ENCODE data around the gene IL11. TPM values are rescaled to one million over a fixed set of nuclear protein-coding genes. Genes with fewer than 3 reads are reported as not detected.
"Not testable (repeated sequence)": the region's sequence is repeated elsewhere in the genome, so short reads cannot be mapped to it uniquely, and the experiment has no call there.

Gene IL11
- total RNA-seq, 4 donors from 2014 or later: 0.48 TPM; not detected in 3

DNA sequence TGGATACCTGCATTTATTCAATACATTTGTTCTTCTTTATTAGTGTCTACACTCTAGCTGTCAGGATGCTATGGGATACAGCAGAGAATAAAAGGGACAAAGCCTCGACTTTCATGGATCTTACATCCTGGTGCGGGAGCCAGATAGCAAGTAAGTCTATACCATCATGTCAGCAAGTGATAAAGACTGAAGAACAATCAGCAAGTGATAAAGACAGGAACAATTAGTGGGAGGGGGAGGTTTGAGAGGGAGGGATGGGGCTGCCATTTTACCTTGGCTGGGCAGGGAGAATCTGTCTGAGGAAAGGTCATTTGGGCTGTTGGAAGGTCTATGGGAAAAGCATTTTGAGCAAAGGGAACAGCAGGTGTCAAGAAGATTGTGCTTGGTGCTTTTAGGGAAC is 39.9 kb upstream of the IL11 start:
- DNase-seq: no peak
- no peak overlapping the region for H3K4me3 ChIP-seq
- H3K9me3 ChIP-seq: no peaks in the 10 kb centered on the region
- in situ Hi-C loops (cut with MboI; ENCODE audit: low pct_ligation_motif_present in 1 of 4, low pct_unique_long_range_greater_than_20kb in 1 of 4, low sequenced_read_pairs in 3 of 4) (loop anchor here in 3 of 4 donors (10.0 to 25.0 kb wide), 3 partner anchors 115 to 275 kb away; partner anchors contain the start of genes BRSK1 (in 2 of the 3) and HSPBP1 (in 2 of the 3)), intact Hi-C loops (cut with DNase I; ENCODE audit: low total_unique reads) (no loop called here)
- WGBS, 2 donors (ENCODE audit: low coverage in 1 of 2): 93 to 96% methylated on average over 2 of the region's 2 CpGs
- H3K4me1 ChIP-seq: peaks cover 0 to 27% (median 21%) of the 10 kb centered on the region in 4 donors
- TF ChIP-seq EP300 (IDR thresholded peaks at IDR 0.05; ENCODE audit: low read depth) (no peak), POLR2AphosphoS5 (IDR thresholded peaks at IDR 0.05) (no peak), POLR2A (IDR thresholded peaks at IDR 0.05) (no peak)
- TF ChIP-seq, protein P1, sequence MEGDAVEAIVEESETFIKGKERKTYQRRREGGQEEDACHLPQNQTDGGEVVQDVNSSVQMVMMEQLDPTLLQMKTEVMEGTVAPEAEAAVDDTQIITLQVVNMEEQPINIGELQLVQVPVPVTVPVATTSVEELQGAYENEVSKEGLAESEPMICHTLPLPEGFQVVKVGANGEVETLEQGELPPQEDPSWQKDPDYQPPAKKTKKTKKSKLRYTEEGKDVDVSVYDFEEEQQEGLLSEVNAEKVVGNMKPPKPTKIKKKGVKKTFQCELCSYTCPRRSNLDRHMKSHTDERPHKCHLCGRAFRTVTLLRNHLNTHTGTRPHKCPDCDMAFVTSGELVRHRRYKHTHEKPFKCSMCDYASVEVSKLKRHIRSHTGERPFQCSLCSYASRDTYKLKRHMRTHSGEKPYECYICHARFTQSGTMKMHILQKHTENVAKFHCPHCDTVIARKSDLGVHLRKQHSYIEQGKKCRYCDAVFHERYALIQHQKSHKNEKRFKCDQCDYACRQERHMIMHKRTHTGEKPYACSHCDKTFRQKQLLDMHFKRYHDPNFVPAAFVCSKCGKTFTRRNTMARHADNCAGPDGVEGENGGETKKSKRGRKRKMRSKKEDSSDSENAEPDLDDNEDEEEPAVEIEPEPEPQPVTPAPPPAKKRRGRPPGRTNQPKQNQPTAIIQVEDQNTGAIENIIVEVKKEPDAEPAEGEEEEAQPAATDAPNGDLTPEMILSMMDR (IDR thresholded peaks at IDR 0.05): no peak
- H3K36me3 ChIP-seq: no peaks in the 10 kb centered on the region
- H3K27ac ChIP-seq: no peak overlapping the region
- H3K27me3 ChIP-seq: no peaks in the 10 kb centered on the region

DNA sequence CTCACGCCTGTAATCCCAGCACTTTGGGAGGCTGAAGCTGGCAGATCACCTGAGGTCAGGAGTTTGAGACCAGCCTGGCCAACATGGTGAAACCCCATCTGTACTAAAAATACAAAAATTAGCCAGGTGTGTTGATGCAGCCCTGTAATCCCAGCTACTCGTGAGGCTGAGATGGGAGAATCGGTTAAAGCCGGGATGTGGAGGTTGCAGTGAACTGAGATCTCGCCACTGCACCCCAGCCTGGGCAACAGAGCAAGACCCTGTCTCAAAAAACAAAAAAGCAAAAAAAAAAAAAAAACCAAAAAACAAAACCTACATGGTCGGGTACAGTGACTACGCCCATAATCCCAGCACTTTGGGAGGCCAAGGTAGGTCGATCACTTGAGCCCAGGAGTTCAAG is 38.9 kb upstream of the IL11 start:
- H3K4me1 ChIP-seq: peaks cover 0 to 27% (median 21%) of the 10 kb centered on the region in 4 donors
- H3K36me3 ChIP-seq; H3K4me3 ChIP-seq; H3K27me3 ChIP-seq; intact Hi-C loops (cut with DNase I; ENCODE audit: low total_unique reads); DNase-seq; H3K27ac ChIP-seq; H3K9me3 ChIP-seq: not testable (repeated sequence)
- in situ Hi-C loops (cut with MboI; ENCODE audit: low pct_ligation_motif_present in 1 of 4, low pct_unique_long_range_greater_than_20kb in 1 of 4, low sequenced_read_pairs in 3 of 4): loop anchor here in 2 of 4 donors (25.0 kb wide), 1 partner anchor 122 kb away; the partner anchor contains the start of genes BRSK1 (in 2 of the 2) and HSPBP1 (in 2 of the 2)
- 88 to 93% methylated on average over 8 of the region's 8 CpGs for WGBS, 2 donors (ENCODE audit: low coverage in 1 of 2)

DNA sequence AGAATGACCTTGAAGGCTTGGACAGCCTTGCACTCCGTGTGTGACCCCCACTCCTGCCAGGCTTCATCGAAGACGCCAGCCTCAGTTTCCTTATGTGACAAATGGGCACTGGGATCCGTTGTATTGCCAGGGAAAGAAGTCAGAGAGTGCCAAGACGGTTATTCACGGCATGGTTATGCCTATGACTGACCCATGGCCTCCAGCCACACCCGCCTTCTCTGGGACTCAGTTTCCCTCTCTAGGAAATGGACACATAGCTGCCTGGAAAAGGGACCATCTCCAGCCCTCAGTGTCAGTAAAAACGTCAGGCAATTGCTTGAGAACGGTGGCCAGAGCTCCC is 38.2 kb upstream of the IL11 start:
- intact Hi-C loops (cut with DNase I; ENCODE audit: low total_unique reads): no loop called here
- TF ChIP-seq POLR2AphosphoS5 (IDR thresholded peaks at IDR 0.05) (no peak), POLR2A (IDR thresholded peaks at IDR 0.05) (no peak), EP300 (IDR thresholded peaks at IDR 0.05; ENCODE audit: low read depth) (no peak)
- TF ChIP-seq, protein P1 (IDR thresholded peaks at IDR 0.05): no peak

DNA sequence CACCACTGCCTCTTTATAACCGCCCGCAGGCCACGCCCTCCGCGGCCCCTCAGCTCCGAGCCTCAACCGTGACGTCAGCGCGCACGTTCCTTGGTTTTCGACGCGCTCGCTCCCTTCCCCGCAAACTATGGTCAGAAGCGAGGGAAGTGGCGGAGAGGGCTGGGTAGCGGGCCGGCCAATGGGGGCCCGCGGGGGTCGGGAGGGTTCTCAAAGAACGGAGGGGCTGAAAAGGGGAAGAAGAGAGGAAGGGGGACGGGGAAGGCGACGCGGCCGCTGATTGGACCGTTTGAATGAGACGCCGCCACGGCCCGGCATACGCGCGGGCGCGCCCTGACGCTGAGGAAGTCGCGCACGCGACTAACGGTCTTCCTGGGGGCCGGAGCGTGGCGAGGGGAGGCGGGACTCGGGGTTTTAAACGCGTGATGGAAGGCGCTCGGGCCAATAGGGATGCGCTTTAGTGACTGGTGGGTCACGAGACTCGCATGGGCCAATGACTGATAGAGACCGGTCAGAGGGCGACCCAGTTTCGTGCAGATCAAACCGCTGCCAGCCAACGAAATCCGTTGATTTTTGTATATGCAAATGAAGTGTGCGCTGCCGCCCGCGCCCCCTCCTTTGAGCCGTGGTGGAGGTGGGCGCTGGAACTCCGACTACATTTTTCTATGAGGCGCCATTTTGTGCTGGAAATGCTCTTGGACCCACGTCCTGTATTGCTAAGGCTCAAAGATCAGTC is 37.7 kb upstream of the IL11 start:
- peaks cover 0 to 6% (median 0%) of the 10 kb centered on the region in 4 donors for H3K36me3 ChIP-seq
- in situ Hi-C loops (cut with MboI; ENCODE audit: low pct_ligation_motif_present in 1 of 4, low pct_unique_long_range_greater_than_20kb in 1 of 4, low sequenced_read_pairs in 3 of 4): loop anchor here in 2 of 4 donors (25.0 kb wide), 1 partner anchor 121 kb away; the partner anchor contains the start of genes BRSK1 (in 2 of the 2) and HSPBP1 (in 2 of the 2)
- H3K27ac ChIP-seq: peak overlapping the region; percentile 97 to 100 (median 98)
- peaks cover 0 to 27% (median 21%) of the 10 kb centered on the region in 4 donors for H3K4me1 ChIP-seq
- DNase-seq: peak; percentile 98
- 0% methylated on average over 58 of the region's 72 CpGs; no CpG with 5 or more reads in 1 of the 2 donors for WGBS, 2 donors (ENCODE audit: low coverage in 1 of 2)
- no peaks in the 10 kb centered on the region for H3K27me3 ChIP-seq
- peak overlapping the region; percentile 97 to 100 (median 99) for H3K4me3 ChIP-seq
- TF ChIP-seq POLR2A (IDR thresholded peaks at IDR 0.05) (peak; percentile 89), EP300 (IDR thresholded peaks at IDR 0.05; ENCODE audit: low read depth) (no peak), POLR2AphosphoS5 (IDR thresholded peaks at IDR 0.05) (no peak)
- TF ChIP-seq, protein P1 (IDR thresholded peaks at IDR 0.05): no peak
- intact Hi-C loops (cut with DNase I; ENCODE audit: low total_unique reads): loop anchor here (2.0 kb wide), 1 partner anchor 67 kb away; no protein-coding TSS in a partner anchor
- H3K9me3 ChIP-seq: no peaks in the 10 kb centered on the region

More for the DNA sequence above, 38.2 kb upstream of the IL11 start:
- 74% methylated on average over 9 of the region's 9 CpGs; no CpG with 5 or more reads in 1 of the 2 donors for WGBS, 2 donors (ENCODE audit: low coverage in 1 of 2)
- peak overlapping the region; percentile 97 to 100 (median 98) for H3K27ac ChIP-seq
- DNase-seq: no peak
- in situ Hi-C loops (cut with MboI; ENCODE audit: low pct_ligation_motif_present in 1 of 4, low pct_unique_long_range_greater_than_20kb in 1 of 4, low sequenced_read_pairs in 3 of 4): loop anchor here in 2 of 4 donors (25.0 kb wide), 1 partner anchor 121 kb away; the partner anchor contains the start of genes BRSK1 (in 2 of the 2) and HSPBP1 (in 2 of the 2)
- H3K4me1 ChIP-seq: peaks cover 0 to 27% (median 21%) of the 10 kb centered on the region in 4 donors
- H3K9me3 ChIP-seq: no peaks in the 10 kb centered on the region
- H3K36me3 ChIP-seq: peaks cover 0 to under 1% (median 0%) of the 10 kb centered on the region in 4 donors
- no peaks in the 10 kb centered on the region for H3K27me3 ChIP-seq
- H3K4me3 ChIP-seq: peak overlapping the region; percentile 13 to 100 (median 98)

Data from transverse colon (tissue), 4 donors.